ENCODE results near the gene FSIP1.
A peak's percentile ranks its signal among the peaks of the same experiment; 100 is the strongest.

FSIP1 gene

DNA sequence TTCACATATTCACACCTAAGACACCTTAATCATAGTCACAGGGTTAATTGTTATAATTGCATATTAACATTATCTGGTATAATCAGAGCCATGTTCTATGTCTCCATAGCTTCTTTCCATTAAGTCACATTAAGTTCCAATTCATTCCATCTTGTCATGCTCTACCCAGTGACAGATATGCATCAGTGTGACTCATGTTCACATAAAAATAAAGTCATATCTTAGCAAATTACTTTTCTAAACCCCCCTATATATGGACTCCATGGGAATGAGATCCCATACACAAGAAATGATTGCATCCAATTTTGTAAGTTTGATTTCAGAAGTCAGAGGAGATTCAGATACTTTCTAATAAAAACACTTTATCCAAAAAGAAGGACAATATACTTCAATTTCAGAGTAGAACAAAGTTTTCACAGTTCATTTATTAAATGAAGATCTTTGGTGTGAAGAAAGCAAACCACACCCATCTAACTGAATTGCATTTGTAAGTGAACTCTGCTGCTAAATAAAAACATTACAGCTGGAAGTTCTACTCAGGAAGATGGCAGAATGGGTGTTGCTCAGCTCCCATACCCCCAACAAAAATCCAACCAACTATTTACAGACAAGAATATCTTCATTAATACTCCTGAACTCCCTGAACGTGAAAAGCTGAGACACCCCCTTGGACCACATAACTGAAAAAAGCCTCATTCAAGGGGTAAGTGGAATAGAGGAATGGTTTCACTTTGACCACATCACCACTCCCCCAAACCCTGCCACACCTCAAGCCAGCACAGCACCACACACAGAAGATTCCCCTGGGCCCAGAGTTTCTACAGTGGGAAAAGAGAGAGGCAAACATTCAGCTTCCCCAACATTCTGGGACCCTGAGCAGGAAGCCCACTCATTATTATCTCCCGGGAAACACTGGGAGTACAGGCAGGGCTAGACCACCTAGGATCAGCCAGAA, 174.2 kb downstream of the FSIP1 start:
- H3K27ac Mint-ChIP-seq, result no peak overlapping the region
- H3K4me3 Mint-ChIP-seq, result no peak overlapping the region
- ATAC-seq, result no peak

DNA sequence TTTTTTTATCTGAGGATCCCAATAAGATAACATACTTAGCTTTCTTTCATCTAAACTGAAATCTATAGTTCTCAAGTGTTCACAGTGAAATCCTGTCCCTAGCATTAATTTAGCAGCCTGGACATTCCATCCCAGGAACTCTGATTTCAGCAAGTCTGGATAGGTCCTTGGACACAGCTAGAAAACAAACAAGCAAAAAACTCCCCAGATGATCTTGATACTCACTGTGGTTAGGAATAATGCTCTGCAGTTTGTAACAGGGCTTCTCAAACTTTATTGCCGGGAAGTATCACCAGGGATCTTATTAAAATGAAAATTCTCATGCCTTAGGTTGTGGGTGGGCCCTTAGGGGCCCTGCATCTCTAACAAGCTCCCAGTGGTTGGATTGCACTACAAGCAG, 177.5 kb downstream of the FSIP1 start:
- Mint-ChIP-seq H3K4me3 (no peak overlapping the region), H3K36me3 (no peaks in the 10 kb centered on the region), H3K4me1 (peaks cover 24% of the 10 kb centered on the region), H3K9me3 (no peaks in the 10 kb centered on the region), H3K27ac (no peak overlapping the region)
- DNase-seq (ENCODE audit: low spot score in 2 of 2), result no peak
- ATAC-seq, result no peak

More for the DNA sequence above, 174.2 kb downstream of the FSIP1 start:
- DNase-seq (ENCODE audit: low spot score in 2 of 2), result no peak
- Mint-ChIP-seq H3K9me3 (peaks cover 12% of the 10 kb centered on the region), H3K4me1 (peaks cover 24% of the 10 kb centered on the region), H3K36me3 (no peaks in the 10 kb centered on the region)

DNA sequence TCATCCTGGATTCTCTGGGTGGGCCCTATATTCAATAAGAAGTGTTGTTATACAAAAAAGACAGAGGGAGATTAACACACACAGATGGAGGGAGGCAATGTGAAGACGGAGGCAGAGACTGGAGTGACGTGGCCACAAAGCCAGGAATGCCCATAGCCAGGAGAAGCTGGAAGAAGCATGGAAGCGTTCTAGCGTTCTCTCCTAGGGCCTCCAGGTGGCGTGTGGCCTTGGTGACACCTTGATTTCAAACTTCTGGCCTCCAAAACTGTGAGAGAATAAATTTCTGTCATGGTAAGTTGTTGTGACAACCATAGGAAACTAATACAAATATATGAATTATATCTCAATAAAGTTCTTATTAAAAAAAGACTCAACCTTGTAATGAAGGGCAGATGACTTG, 180.5 kb downstream of the FSIP1 start:
- H3K36me3 Mint-ChIP-seq, result no peaks in the 10 kb centered on the region
- ATAC-seq (no peak), DNase-seq (ENCODE audit: low spot score in 2 of 2) (no peak)
- H3K9me3 Mint-ChIP-seq, result no peaks in the 10 kb centered on the region
- H3K27ac Mint-ChIP-seq, result no peak overlapping the region
- H3K4me1 Mint-ChIP-seq, result peaks cover 9% of the 10 kb centered on the region
- no peak overlapping the region for H3K4me3 Mint-ChIP-seq

DNA sequence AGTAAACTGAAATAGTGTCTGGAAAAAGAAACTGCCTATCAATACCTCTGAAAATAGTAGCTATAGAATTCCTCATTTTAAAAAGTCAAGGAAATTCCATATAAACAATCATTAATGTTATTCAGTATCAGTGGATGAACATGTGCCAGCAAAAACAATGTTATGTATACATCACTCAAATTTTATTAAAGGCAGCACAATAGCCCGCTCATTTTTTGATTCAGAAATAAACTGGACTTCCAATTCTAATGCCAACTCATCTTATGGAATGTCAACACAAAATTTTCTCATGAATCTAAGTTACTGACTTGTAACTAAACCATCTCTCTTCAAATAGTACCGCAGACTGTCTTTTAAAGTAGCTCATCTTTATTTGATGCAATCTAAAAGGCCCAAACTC, 182.8 kb downstream of the FSIP1 start:
- no peaks in the 10 kb centered on the region for H3K9me3 Mint-ChIP-seq

DNA sequence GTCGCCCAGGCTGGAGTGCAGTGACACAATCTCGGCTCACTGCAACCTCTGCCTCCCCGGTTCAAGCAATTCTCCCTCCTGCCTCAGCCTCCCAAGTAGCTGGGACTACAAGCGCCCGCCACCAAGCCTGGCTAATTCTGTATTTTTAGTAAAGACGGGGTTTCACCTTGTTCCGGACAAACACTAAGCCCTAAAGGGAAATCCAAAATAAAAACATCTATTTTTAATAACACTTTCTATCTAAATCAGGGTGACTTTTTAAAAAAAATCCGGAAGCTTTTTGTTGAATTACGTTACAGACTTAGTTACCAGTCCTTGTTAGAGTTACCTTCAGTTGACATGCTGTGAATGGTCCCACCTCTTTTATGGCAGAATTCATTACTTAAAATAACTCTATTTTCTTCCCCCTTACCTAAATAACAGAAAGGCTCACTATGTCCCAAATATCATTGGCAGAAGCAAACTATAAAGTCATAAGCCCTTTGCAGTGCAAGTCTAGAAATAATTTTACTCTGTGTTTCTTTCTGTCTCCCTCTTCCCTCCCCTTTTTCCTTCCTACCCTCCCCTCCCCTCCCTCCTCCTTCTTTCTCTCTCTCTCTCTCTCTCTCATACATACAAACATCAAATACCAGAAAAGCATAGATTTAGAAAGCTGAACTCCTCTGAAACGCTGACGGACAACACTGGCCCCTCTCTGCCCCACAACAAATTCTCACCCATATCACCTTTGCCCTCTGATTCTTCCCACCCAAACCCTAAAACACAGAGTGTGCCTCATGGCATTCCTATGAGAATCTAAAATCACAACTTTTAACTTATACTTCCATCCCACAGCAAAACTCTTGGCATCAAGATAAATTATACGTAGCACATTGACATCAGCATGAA, 183.4 kb downstream of the FSIP1 start:
- H3K9me3 Mint-ChIP-seq, result no peaks in the 10 kb centered on the region
- no peak overlapping the region for H3K27ac Mint-ChIP-seq
- H3K36me3 Mint-ChIP-seq, result no peaks in the 10 kb centered on the region
- DNase-seq (ENCODE audit: low spot score in 2 of 2) (no peak), ATAC-seq (no peak)
- H3K4me3 Mint-ChIP-seq, result no peak overlapping the region
- H3K4me1 Mint-ChIP-seq, result peaks cover 2% of the 10 kb centered on the region

More for the DNA sequence above, 182.8 kb downstream of the FSIP1 start:
- Mint-ChIP-seq H3K4me3 (no peak overlapping the region), H3K4me1 (peaks cover 2% of the 10 kb centered on the region), H3K27ac (no peak overlapping the region), H3K36me3 (no peaks in the 10 kb centered on the region)
- ATAC-seq, result no peak
- DNase-seq (ENCODE audit: low spot score in 2 of 2), result no peak

DNA sequence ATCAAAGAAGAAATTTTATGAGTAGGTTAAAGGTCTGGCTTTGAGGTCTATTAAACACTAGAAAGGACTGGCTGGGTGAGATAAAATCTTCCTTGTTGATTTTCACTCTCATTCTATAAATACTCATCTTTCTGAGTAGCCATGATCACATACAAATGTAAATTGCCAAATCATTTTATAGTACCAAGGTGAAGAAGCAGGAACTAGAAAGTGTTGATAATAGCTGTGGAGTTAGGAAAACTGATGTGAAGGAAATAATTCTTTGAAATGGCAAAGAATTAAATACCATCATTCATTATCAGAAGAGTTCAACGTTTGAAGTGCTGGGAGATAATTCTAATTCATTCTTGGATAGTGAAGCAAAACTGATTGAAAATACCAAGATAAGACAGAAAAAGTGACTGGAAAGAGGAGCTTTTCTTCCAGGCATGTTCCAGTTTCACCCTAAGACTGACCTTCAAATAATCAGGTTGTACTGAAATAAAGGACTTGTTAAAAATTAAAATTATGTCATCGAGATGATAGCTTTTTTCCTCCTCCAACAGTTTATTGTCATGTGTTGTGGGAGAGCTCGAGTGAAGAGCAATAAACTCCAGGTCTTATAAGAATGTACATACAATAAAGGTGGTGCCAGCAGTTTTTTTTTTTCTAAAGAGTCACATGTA, 184.3 kb downstream of the FSIP1 start:
- DNase-seq (ENCODE audit: low spot score in 2 of 2), result no peak
- Mint-ChIP-seq H3K4me3 (no peak overlapping the region), H3K36me3 (peaks cover 4% of the 10 kb centered on the region), H3K9me3 (no peaks in the 10 kb centered on the region), H3K4me1 (peaks cover 8% of the 10 kb centered on the region), H3K27ac (no peak overlapping the region)
- no peak for ATAC-seq

DNA sequence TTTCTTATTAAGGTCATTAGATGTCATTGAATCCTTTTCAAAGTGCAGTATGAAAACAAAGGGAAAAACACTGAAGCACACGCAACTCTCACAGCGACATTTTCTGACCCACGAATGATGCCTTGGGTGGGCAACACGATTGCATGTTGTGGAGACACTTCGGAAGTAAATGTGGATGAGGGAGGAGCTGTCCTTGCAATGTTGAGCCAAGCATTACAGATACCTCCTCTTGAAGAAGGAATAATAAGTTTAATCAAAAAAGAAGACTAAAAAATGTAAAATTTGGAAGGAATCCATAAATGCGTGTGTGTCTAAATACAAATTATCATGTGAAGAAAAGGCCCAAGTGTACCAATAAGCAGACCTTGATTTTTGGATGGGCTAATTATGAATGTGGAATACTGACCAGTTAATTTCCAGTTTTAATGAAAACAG, 184.9 kb downstream of the FSIP1 start:
- Mint-ChIP-seq H3K27ac (no peak overlapping the region), H3K4me3 (no peak overlapping the region), H3K4me1 (peaks cover 8% of the 10 kb centered on the region), H3K9me3 (no peaks in the 10 kb centered on the region), H3K36me3 (peaks cover 10% of the 10 kb centered on the region)
- DNase-seq (ENCODE audit: low spot score in 2 of 2) (no peak), ATAC-seq (no peak)

DNA sequence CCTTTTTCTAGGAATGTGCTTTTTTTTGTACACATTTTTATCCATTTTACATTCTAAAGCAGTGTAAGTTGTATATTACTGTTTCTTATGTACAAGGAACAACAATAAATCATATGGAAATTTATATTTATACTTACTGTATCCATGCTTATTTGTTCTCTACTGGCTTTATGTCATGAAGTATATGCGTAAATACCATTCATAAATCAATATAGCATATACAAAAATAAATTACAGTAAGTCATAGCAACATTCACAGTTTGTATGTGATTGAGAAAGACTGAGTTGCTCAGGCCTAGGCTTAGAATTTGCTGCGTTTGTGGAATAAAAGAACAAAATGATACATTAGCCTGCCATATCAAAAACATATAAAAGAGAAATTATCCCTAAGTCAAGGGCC, 185.3 kb downstream of the FSIP1 start:
- Mint-ChIP-seq H3K4me1 (peaks cover 8% of the 10 kb centered on the region), H3K27ac (no peak overlapping the region), H3K9me3 (no peaks in the 10 kb centered on the region), H3K36me3 (peaks cover 12% of the 10 kb centered on the region), H3K4me3 (no peak overlapping the region)
- ATAC-seq, result no peak
- DNase-seq (ENCODE audit: low spot score in 2 of 2), result no peak

DNA sequence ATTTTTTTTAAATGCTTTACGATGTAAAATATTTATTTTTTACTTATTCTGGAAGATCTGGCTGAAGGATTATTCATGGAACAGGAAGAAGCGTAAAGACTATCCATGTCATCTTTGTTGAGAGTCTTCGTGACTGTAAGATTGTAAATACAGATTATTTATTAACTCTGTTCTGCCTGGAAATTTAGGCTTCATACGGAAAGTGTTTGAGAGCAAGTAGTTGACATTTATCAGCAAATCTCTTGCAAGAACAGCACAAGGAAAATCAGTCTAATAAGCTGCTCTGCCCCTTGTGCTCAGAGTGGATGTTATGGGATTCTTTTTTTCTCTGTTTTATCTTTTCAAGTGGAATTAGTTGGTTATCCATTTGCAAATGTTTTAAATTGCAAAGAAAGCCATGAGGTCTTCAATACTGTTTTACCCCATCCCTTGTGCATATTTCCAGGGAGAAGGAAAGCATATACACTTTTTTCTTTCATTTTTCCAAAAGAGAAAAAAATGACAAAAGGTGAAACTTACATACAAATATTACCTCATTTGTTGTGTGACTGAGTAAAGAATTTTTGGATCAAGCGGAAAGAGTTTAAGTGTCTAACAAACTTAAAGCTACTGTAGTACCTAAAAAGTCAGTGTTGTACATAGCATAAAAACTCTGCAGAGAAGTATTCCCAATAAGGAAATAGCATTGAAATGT, 186.1 kb downstream of the FSIP1 start:
- H3K27ac Mint-ChIP-seq, result no peak overlapping the region
- H3K36me3 Mint-ChIP-seq, result peaks cover 12% of the 10 kb centered on the region

DNA sequence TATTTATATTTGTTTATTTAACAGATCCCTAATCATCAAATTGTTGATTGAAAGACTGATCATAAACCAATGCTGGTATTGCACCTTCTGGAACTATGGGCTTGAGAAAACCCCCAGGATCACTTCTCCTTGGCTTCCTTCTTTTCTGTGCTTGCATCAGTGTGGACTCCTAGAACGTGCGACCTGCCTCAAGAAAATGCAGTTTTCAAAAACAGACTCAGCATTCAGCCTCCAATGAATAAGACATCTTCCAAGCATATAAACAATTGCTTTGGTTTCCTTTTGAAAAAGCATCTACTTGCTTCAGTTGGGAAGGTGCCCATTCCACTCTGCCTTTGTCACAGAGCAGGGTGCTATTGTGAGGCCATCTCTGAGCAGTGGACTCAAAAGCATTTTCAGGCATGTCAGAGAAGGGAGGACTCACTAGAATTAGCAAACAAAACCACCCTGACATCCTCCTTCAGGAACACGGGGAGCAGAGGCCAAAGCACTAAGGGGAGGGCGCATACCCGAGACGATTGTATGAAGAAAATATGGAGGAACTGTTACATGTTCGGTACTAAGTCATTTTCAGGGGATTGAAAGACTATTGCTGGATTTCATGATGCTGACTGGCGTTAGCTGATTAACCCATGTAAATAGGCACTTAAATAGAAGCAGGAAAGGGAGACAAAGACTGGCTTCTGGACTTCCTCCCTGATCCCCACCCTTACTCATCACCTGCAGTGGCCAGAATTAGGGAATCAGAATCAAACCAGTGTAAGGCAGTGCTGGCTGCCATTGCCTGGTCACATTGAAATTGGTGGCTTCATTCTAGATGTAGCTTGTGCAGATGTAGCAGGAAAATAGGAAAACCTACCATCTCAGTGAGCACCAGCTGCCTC, 187.1 kb downstream of the FSIP1 start:
- Mint-ChIP-seq H3K9me3 (no peaks in the 10 kb centered on the region), H3K4me1 (peaks cover 8% of the 10 kb centered on the region), H3K4me3 (no peak overlapping the region), H3K36me3 (peaks cover 16% of the 10 kb centered on the region), H3K27ac (no peak overlapping the region)
- DNase-seq (ENCODE audit: low spot score in 2 of 2) (no peak), ATAC-seq (no peak)

More for the DNA sequence above, 186.1 kb downstream of the FSIP1 start:
- ATAC-seq (no peak), DNase-seq (ENCODE audit: low spot score in 2 of 2) (no peak)
- Mint-ChIP-seq H3K9me3 (no peaks in the 10 kb centered on the region), H3K4me3 (no peak overlapping the region), H3K4me1 (peaks cover 8% of the 10 kb centered on the region)

DNA sequence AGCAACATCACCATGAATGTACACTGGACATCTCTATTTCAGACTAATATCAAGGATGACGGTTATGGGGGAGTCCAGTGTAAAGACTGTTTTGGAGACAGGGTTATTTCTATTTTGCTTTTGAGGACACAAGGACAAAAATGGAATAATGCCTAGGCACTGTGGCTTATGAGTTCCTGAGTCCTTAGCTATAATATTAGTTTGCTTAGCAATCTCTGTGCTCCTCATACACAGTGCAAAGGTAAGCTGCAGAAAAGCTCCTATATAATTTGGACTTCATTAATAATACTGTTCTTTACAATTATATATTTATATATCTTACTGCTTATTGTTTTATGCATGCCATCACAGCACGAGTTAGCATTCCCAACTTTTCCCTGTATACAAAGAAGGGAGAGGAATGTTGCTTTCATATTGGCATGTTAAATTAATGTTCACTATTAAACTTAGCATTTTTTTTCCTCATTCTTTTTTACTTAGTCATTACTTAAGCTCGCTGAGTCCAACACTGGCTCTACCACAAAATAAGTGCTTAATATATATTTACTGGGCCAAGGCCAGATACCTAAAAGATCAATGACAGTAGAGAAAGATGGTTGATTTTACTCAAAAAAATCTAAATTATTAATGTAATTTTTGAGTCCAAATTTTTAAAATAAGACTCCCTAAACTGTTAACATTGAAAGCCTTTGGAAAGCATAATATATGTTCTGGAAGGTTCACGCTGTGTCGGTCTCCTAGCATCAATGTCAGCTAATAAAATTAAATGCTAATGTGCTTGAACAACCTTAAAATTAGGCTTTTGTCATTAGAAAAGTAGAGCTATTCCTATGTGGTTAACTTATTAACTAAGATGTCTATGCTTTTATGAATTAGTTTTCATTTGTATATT, 187.9 kb downstream of the FSIP1 start:
- peaks cover 8% of the 10 kb centered on the region for H3K4me1 Mint-ChIP-seq
- H3K9me3 Mint-ChIP-seq, result no peaks in the 10 kb centered on the region
- no peak for DNase-seq (ENCODE audit: low spot score in 2 of 2)
- no peak for ATAC-seq
- H3K27ac Mint-ChIP-seq, result peak overlapping the region; percentile 44
- peak overlapping the region; percentile 22 for H3K4me3 Mint-ChIP-seq
- H3K36me3 Mint-ChIP-seq, result peaks cover 16% of the 10 kb centered on the region

DNA sequence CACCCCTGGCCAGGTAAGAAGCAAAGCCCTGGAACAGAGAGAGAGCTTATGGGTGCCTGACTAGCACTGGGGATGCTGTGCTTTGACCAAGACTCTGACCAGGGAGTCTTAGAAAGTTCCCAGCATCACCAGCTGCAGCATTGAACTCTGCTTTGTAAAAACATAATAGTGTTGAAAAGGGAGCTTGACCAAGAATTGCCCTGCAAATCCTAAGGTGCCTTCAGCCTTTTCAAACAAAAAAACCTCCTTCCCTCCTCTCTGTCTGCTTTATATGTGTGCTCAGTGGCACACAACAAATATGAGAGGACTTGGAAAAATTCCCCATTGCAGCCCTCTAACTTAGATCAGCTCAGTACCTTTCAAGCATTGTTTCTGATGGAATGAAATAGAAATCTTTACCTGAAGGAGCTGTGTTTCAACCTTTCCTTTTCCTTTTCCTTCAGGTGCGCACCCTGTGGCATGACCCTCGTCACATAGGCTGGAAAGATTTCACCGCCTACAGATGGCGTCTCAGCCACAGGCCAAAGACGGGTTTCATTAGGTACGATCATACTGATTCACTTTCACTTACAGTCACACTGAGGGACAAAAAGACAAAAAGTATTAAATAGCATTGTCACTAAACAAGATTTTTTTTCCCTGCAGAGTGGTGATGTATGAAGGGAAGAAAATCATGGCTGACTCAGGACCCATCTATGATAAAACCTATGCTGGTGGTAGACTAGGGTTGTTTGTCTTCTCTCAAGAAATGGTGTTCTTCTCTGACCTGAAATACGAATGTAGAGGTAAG, 188.8 kb downstream of the FSIP1 start:
- Mint-ChIP-seq H3K27ac (peak overlapping the region; percentile 44), H3K4me1 (peaks cover 8% of the 10 kb centered on the region), H3K9me3 (no peaks in the 10 kb centered on the region), H3K36me3 (peaks cover 16% of the 10 kb centered on the region), H3K4me3 (peak overlapping the region; percentile 22)
- DNase-seq (ENCODE audit: low spot score in 2 of 2) (no peak), ATAC-seq (peak; percentile 73)

All from stimulated activated effector memory CD8-positive, alpha-beta T cell treated with anti-CD3 and anti-CD28 coated beads, Interleukin-12 subunit alpha, Interleukin-12 subunit beta, amount 100 ng/mL, for 72 hours (primary cell).